SHP77 treated with DMSO at 0.1 percent for 48 hours (cell line): ENCODE data around the gene KCNE2.
A peak's percentile ranks its signal among the peaks of the same experiment; 100 is the strongest.

Experiments used
- DNase-seq: peaks from one replicate; lab custom pipeline; 2025; lab: John Stamatoyannopoulos, UW

The KCNE2 gene

GRCh38 chr21:34363733-34364132 is at the start of gene KCNE2:
Gene KCNE2 (plus strand): TSS chr21:34364006. CDS start chr21:34370479, 6,473 bp downstream.
- no peak for DNase-seq

- DNase-seq: no peak
Observed at GRCh38 chr21:34319585-34319984, 44.2 kb upstream of the KCNE2 start.

GRCh38 chr21:34320011-34320410 is 43.8 kb upstream of the KCNE2 start:
- DNase-seq: no peak

DNA sequence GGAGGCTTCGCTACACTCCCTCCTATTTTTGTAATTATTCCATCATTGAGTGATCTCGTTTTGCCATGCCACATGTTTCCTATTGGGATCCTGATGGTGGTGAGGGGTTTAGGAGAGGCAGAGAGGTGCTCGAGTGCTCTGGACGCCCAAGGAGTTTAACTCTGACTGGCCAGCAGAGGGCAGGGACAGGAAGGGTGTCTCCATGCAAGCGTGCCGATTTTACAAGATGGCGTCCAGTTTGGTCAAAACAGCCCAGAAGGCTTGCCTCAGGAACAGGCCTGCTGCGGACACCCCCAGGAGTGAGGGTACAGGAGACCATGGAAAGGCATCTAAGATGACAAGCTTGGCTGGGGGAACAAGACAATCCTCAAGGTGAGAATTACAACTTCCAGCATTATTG is 33.8 kb upstream of the KCNE2 start:
- DNase-seq: no peak

DNA sequence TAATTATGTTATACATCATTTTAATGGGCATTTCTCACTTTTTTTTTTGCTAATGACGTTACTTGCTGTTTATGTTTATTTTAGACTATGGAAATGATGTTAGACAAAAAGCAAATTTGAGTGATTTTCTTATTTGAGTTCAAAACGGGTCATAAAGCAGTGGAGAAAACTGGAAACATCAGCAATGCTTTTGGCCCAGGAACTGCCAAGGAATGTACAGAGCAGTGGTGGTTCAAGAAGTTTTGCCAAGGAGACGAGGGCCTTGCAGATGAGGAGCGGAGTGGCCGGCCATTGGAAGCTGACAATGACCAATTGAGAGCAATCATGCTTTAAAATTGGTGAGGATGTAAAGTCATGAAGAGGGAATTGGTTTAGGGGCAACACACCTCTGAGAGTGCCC is 32.1 kb upstream of the KCNE2 start:
- DNase-seq: no peak

- DNase-seq: no peak
Observed at GRCh38 chr21:34332347-34332746, 31.5 kb upstream of the KCNE2 start.

DNA sequence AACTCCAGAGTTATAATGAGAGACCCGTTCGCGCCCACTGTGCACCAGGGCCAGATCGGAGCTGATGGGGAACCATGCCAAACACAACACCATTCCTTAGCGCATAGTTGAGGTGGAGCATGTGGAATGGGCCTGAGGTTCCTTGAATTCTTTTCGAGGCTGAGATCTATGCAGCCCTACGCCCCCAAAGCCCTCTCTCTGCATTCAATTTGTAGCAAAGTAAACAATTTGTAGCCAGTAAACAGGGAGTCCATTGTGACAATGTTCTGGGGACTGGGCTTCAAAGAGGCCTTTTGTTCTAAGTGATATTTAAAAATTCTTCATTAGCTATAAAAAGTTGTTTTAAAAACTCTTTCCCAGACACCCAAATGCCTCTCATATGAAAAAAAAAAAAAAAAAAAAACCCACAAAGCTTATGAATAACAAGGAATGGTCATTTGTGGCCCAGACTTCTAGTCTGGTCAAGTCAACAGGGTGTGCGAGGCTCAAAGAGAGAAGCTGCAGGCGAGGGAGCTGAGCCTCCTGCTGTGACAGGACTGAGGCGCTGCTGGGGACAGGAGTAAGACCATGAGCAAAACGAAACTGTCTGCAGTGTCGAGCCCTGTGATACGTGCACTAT is 30.6 kb upstream of the KCNE2 start:
- DNase-seq: no peak

DNA sequence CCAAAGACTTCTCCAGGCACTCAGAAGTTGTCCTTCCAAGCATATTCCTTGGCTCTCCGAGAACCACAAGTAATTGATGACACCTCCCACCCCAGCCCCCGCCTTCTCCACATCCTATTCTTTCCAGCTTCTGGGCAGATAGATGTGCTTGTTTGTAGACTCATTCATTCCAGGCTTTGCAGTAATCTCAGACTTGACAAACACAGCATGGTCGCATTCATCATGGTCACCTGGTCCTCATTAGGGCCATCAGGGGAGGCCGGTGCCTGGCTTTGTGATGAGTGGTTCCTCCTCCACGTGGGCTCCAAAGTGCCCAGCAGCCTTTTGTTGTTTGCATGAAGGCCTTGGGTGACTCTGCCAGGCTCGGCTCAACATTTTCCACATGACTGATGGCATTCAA is 28.5 kb upstream of the KCNE2 start:
- no peak for DNase-seq

DNA sequence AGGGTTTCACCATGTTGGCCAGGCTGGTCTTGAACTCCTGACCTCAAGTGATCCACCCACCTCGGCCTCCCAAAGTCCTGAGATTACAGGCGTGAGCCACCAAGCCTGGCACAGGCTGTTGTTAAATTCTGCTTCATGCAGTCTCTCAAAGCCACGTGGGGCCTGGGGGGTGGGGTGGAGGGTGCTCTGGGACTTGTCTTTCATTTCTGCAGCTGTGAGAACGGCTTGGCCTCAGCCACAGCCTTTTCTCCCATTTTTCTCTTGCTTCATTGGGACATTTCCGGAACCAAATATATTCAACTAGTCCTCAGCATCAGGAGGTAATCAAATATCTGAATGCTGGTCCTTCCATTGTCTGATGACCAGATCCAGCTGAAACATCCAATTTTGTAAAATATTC is 27.6 kb upstream of the KCNE2 start:
- no peak for DNase-seq

GRCh38 chr21:34336756-34337391 is 26.9 kb upstream of the KCNE2 start:
- DNase-seq: no peak

GRCh38 chr21:34337741-34338140 is 26.1 kb upstream of the KCNE2 start:
- no peak for DNase-seq

- DNase-seq: no peak
Observed at GRCh38 chr21:34338226-34338625, 25.6 kb upstream of the KCNE2 start.

GRCh38 chr21:34340061-34340460 is 23.7 kb upstream of the KCNE2 start:
- DNase-seq: no peak

DNA sequence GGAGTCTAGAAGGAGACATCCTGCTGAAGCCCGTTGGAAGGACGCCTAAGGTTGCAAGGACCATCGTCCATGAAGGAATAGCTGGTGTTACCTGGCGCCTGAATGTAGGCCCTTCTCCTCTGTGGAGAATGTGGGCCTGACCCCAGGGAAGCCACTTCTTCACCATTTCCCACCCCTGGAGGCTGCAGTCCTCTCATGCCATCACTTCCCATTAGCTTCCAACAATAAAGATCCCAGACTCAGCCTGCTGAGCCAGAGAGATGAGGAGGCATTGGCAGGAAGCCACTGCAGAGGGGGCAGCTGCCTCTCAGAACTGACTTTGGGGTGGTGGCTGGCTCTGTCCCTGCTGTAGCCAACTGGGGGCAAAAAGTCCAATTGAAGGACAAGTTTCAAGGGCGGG is 21.3 kb upstream of the KCNE2 start:
- no peak for DNase-seq

- DNase-seq: no peak
Observed at GRCh38 chr21:34343347-34343746, 20.5 kb upstream of the KCNE2 start.

DNA sequence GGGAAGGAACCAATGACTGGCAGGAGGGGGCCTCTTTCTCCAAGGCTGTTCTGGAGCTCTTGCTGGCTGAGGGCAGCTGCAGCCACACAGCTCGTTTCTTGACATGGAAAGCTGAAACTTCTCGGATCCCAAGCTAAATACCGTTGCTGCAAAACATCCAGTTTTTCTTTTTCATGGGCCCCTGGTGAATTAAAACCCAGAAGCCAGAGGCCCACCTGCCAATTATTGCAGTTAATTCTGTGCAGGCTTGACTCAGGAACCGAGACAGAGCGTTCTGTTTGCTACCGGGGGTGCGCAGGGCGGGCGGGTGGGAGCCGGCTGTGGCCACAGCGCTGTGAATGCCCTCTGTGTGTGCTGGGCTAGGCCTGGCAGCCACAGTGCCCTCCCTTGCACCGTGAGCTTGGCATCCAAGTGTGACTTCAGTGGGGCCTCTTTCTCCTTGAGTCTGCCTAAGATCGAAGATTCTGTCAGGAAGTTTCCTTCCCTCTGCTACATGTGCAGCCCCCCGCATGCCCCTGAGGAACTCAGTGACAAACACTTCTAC is 19.9 kb upstream of the KCNE2 start:
- no peak for DNase-seq

GRCh38 chr21:34344584-34344983 is 19.2 kb upstream of the KCNE2 start:
- no peak for DNase-seq

GRCh38 chr21:34345091-34345871 is 18.5 kb upstream of the KCNE2 start:
- no peak for DNase-seq

- no peak for DNase-seq
Observed at GRCh38 chr21:34345892-34346291, 17.9 kb upstream of the KCNE2 start.

- DNase-seq: no peak
Observed at GRCh38 chr21:34348890-34349519, 14.8 kb upstream of the KCNE2 start.

DNA sequence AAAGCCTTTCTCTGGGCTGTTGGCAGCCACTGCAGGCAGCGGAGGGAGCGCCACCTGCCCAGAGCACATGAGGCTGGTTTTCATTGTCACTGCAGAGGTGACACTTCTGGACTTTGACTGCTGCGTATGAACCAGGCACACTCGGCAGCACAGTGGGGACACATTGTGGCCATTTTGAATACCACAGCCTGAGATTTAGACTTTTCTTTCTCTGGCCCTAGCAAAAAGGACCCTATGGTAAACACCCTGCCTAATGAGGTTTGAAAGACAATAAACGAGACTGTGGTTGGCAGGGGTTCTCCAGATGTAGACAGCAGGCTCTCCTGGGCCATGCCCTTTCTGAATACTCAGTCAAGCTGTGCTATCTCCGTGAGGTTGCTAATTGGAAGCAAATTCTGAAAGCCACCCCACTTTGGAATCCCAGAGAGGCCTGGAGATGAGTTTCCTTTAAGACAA is 12.0 kb upstream of the KCNE2 start:
- DNase-seq: peak; percentile 52

- DNase-seq: no peak
Observed at GRCh38 chr21:34352556-34352955, 11.2 kb upstream of the KCNE2 start.
